Measurements from ENCODE around the gene FRK.

DNA sequence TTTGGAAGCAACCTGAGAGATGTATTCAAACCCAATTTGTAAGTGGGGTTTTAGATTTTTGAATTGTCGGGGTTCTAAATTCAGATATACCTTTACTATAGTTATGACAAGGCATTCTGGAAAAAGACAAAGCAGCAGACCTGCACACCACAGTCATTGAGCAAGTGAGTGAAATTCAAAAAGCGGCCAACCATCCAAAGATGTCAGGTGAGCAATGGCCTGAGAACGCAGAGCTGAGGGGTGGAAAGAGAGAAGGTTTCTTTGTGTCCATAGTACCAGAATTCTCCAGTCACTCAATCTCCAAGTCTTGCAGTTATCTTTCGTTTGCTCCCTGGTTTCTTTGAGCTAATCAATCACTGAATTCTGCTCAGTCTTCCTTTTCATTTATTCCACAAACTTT, 1.8 kb upstream of the FRK start:
- no peak for TF ChIP-seq CTCF (optimal IDR thresholded peaks at IDR 0.05 in 1 of 3, IDR thresholded peaks at IDR 0.05 in 1 of 3, conservative IDR thresholded peaks at IDR 0.05 in 1 of 3; ENCODE audit: extremely low read depth in 1 of 3, insufficient read depth in 2 of 3, low read length in 3 of 3)
- no peak for TF ChIP-seq EZH2 (IDR thresholded peaks at IDR 0.05; ENCODE audit: low read length)

Measured in keratinocyte (primary cell).